Parathyroid adenoma (tissue), 2 donors: ENCODE measurements around the gene TEX10.
A peak's percentile ranks its signal among the peaks of the same experiment; 100 is the strongest.
"Not testable (repeated sequence)": the region's sequence is repeated elsewhere in the genome, so short reads cannot be mapped to it uniquely, and the experiment has no call there.

Experiments used
- H2AFZ ChIP-seq: fragments of 300-600 bp; sonication (generic); one replicate; pipeline ENCODE4 v1.7.0; 2017; ENCODE audit warnings: antibody characterized with exemption, mild to moderate bottlenecking
- H3K27ac ChIP-seq: fragments of 300-600 bp; sonication (generic); one replicate; pipeline ENCODE4 v1.7.0; 2017
- H3K27me3 ChIP-seq: fragments of 300-600 bp; sonication (generic); one replicate; pipeline ENCODE4 v1.7.0; 2017; ENCODE audit warnings: low read length; ENCODE audit not compliant: control insufficient read depth, insufficient read depth
- H3K36me3 ChIP-seq: fragments of 300-600 bp; sonication (generic); one replicate; pipeline ENCODE4 v1.7.0; 2017; ENCODE audit warnings: low read length; ENCODE audit not compliant: control insufficient read depth, insufficient read depth
- H3K4me1 ChIP-seq: fragments of 300-600 bp; sonication (generic); one replicate; pipeline ENCODE4 v1.7.0; 2017; ENCODE audit warnings: control low read depth
- H3K4me2 ChIP-seq: fragments of 300-600 bp; sonication (generic); one replicate; pipeline ENCODE4 v1.7.0; 2017; ENCODE audit warnings: low read length
- H3K4me3 ChIP-seq: fragments of 300-600 bp; sonication (generic); one replicate; pipeline ENCODE4 v1.7.0; 2017; ENCODE audit warnings: low read depth, low read length
- H3K79me2 ChIP-seq: fragments of 300-600 bp; sonication (generic); one replicate; pipeline ENCODE4 v1.7.0; 2017; ENCODE audit warnings: control low read depth
- H3K9ac ChIP-seq: fragments of 300-600 bp; sonication (generic); one replicate; pipeline ENCODE4 v1.7.0; 2017; ENCODE audit warnings: mild to moderate bottlenecking
- H3K9me3 ChIP-seq: fragments of 300-600 bp; sonication (generic); one replicate; pipeline ENCODE4 v1.7.0; 2017; ENCODE audit warnings: low read length; ENCODE audit not compliant: control insufficient read depth
- CTCF ChIP-seq: fragments of 300-600 bp; sonication (generic); IDR thresholded peaks from one replicate; pipeline ENCODE4 v1.7.0; 2017; ENCODE audit warnings: antibody characterized with exemption, mild to moderate bottlenecking
- donor health status: primary hyperparathyroidism.

TEX10 gene

GRCh38 chr9:100340224-100340623 is 12.5 kb downstream of the TEX10 start:
- Histone ChIP-seq H3K9me3 (no peaks in the 10 kb centered on the region), H3K4me2 (no peak overlapping the region), H3K27me3 (no peaks in the 10 kb centered on the region), H3K4me3 (no peak overlapping the region), H2AFZ (no peak overlapping the region), H3K79me2 (no peaks in the 10 kb centered on the region), H3K36me3 (no peaks in the 10 kb centered on the region), H3K9ac (no peak overlapping the region), H3K27ac (no peak overlapping the region), H3K4me1 (no peaks in the 10 kb centered on the region)
- no peak for TF ChIP-seq CTCF

- H3K27ac ChIP-seq, H3K27me3 ChIP-seq, H3K4me1 ChIP-seq, H3K4me3 ChIP-seq, H3K36me3 ChIP-seq, H3K9ac ChIP-seq, H3K4me2 ChIP-seq, H3K9me3 ChIP-seq, H3K79me2 ChIP-seq, H2AFZ ChIP-seq: not testable (repeated sequence)
These were observed 14.0 kb downstream of the TEX10 start for GRCh38 chr9:100338736-100339135.

- no peak overlapping the region for H3K9ac ChIP-seq
- H3K4me1 ChIP-seq, result no peaks in the 10 kb centered on the region
- H3K9me3 ChIP-seq, result no peaks in the 10 kb centered on the region
- H3K27me3 ChIP-seq, result no peaks in the 10 kb centered on the region
- no peak overlapping the region for H2AFZ ChIP-seq
- no peak overlapping the region for H3K4me3 ChIP-seq
- no peaks in the 10 kb centered on the region for H3K36me3 ChIP-seq
- no peak overlapping the region for H3K4me2 ChIP-seq
- TF ChIP-seq CTCF, result peak; percentile 41
- no peak overlapping the region for H3K27ac ChIP-seq
- H3K79me2 ChIP-seq, result no peaks in the 10 kb centered on the region
These were observed 28.0 kb downstream of the TEX10 start for GRCh38 chr9:100324594-100325200.

GRCh38 chr9:100322954-100323536 is 29.7 kb downstream of the TEX10 start:
- Histone ChIP-seq H3K79me2 (no peaks in the 10 kb centered on the region), H3K9me3 (no peaks in the 10 kb centered on the region), H3K4me3 (no peak overlapping the region), H3K9ac (no peak overlapping the region), H2AFZ (no peak overlapping the region), H3K36me3 (no peaks in the 10 kb centered on the region), H3K4me2 (no peak overlapping the region), H3K27me3 (no peaks in the 10 kb centered on the region), H3K4me1 (no peaks in the 10 kb centered on the region), H3K27ac (no peak overlapping the region)
- TF ChIP-seq CTCF, result peak; percentile 52

GRCh38 chr9:100317706-100318105 is 35.0 kb downstream of the TEX10 start:
- no peak overlapping the region for H3K9ac ChIP-seq
- no peaks in the 10 kb centered on the region for H3K36me3 ChIP-seq
- TF ChIP-seq CTCF, result no peak
- H3K27ac ChIP-seq, result no peak overlapping the region
- H3K9me3 ChIP-seq, result no peaks in the 10 kb centered on the region
- H3K4me2 ChIP-seq, result no peak overlapping the region
- no peaks in the 10 kb centered on the region for H3K27me3 ChIP-seq
- H3K79me2 ChIP-seq, result no peaks in the 10 kb centered on the region
- H2AFZ ChIP-seq, result no peak overlapping the region
- H3K4me3 ChIP-seq, result no peak overlapping the region
- H3K4me1 ChIP-seq, result no peaks in the 10 kb centered on the region
